Measurements from ENCODE around the gene RAB19.
A peak's percentile ranks its signal among the peaks of the same experiment; 100 is the strongest.
"Not testable (repeated sequence)": the region's sequence is repeated elsewhere in the genome, so short reads cannot be mapped to it uniquely, and the experiment has no call there.

RAB19 gene

GRCh38 chr7:140453785-140454656, 50.2 kb downstream of the RAB19 start:
- DNase-seq (ENCODE audit: low read depth): not testable (repeated sequence)

DNA sequence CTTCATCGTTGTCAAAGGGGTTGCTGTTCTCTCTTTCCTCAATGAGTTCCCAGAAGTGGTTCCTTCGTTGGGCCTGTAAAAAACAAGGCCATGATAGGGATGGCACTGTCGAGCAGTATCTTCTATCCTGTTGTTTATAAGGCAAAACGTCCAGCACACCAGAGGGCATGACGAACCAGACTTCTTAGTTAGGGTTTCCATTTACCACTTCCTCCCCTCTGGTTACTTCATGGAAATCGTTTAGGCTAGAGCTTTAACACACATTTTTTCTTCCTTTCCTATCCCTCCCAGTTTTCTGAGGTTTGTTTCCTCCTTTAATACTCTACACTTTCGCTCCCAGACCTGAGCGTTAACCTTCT, 50.8 kb downstream of the RAB19 start:
- DNase-seq (ENCODE audit: low read depth): no peak

DNA sequence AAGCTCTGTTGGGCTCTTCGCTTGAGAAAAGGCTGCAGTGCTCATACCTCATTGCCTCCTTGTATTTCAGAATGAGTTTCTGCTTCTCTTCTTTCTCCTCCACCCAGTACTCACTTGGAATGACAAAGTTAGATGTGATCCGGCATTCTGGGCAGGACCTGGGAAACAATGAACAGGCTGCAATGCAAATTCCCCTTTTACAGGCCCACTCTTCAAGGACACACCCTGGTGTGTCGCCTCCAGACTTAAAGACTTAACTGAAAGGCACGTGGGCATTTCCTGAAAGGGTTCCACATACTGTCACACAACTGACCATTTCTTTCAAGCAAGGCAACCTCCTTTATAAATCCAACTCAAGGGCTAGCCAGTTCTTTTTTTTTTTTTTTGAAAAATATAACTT, 51.9 kb downstream of the RAB19 start:
- no peak for DNase-seq (ENCODE audit: low read depth)

DNA sequence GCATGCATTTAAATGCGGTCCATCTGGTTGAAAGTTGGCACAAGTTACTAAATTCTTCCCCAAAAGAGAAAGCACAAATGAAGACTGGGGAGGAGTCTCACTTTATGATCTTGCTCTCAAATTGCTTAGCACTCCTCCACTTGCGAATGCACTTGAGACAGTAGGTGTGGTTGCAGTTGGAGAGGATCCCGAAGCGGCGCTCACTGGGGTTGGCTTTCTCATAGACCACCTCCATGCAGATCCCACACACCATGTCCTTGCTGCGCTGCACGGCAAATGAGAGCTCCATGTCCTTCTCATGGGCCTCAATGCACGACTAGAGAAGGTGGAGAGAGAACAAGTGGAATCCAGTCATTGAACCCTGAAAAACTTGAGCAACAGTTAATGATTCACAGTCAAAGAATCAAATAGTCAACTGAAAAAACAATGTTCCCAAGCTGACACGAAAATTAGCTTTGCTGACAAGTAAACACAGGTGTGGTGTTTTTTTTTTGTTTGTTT, 52.7 kb downstream of the RAB19 start:
- no peak for DNase-seq (ENCODE audit: low read depth)

DNA sequence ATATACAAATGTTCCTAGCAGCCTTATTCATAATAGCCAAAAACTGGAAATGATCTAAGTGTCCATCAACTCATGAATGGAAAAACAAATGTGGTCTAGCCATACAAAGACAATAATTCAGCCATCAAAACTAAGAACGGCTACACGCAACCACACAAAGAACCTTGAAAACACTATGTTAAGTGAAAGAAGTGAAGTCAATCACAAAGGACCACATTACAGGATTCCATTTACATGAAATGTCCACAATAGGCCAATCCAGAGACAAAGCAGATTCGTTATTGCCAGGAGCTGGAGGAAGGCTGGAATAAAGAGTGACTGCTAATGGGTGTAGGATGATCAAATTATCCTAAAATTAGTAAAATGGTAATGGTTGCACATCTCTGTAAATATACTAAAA, 54.3 kb downstream of the RAB19 start:
- DNase-seq (ENCODE audit: low read depth): no peak

DNA sequence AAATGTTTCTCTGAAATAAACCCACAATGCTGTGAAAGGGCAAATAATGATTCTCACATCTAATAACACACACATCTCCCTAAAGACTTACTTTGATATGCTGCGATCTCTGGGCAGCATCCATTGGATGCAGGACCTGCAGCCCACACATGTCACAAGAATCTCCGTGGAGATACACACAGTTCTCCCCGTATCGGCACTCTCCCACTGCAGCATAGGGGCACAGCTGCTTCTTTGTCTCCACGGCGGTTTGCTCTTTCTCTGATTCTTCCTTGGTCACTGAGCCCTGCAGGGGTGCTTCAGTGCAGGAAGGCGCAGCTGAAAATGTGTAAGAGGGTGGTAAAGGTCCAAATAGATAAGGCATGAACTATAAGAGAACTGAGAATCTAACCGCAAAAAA, 55.1 kb downstream of the RAB19 start:
- DNase-seq (ENCODE audit: low read depth): no peak

DNA sequence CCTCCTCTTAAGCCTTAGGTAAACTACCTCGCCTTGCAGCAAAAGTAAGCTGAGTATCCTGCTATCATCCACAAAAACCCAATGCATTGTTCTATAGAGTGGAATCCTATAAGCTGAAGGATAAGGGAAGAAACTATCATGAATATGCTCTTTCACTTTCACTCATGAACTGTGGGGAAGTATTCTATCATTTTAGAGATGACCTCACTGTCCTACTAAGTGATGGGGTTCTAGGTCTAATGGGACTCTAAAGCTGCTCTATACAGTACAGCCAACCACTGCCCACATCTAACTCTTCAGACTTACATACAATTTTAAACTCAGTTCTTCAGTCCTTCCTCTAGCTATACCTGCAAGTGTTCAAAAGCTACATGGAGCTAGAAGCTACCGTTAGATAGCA, 59.3 kb downstream of the RAB19 start:
- DNase-seq (ENCODE audit: low read depth): no peak

DNA sequence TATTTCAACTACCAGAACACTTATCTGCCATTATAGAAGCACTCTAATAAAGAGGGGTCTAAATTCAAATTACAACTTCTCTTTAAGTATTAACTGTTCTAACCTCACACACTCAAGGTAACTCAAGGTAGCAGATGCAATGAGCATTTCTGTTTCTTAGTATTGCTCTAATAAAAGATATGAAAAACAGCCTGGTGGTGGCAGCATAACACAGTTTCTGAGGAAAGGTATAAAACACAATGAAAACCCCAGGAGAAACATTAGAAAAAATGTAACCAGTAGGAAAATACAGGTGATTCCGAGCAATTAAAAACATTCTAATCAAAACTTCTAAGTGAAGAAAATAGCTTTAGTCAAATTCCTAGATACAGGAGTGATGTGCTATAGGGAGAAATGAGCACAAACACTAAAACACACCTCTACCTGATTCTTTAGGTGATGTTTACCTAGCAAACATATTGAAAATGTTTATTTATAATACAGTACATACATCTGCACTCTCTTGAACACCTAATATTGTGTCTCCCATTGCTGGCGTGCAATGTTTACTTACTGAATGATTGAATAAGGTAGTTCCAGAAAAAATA, 72.0 kb downstream of the RAB19 start:
- peak; percentile 44 for DNase-seq (ENCODE audit: low read depth)

DNA sequence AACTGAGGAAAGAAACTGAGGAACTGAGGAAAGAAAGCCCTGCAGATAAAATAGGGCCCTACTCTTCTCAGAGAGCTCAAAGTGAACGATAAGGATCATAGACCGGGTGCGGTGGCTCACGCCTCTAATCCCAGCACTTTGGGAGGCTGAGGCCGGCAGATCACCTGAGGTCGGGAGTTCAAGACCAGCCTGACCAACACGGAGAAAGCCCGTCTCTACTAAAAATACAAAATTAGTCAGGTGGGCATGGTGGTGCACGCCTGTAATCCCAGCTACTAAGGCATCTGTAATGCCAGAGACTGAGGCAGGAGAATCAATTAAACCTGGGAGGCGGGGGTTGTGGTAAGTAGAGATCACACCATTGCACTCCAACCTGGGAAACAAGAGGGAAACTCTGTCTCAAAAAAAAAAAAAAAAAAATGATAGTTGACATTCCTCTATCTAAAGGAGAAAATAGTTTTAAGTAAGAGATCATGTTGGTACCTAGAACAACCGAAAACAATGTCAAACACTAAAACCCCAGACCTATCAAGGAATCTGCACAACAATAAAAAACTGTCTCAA, 72.9 kb downstream of the RAB19 start:
- no peak for DNase-seq (ENCODE audit: low read depth)
